Measurements from ENCODE around the gene ZRANB2.

The ZRANB2 gene

GRCh38 chr1:71027991-71028390, 52.8 kb downstream of the ZRANB2 start:
- no peak for DNase-seq

- no peak for DNase-seq
Measured at GRCh38 chr1:71026093-71026492, 54.7 kb downstream of the ZRANB2 start.

- DNase-seq, result no peak
Measured at GRCh38 chr1:71023515-71023914, 57.3 kb downstream of the ZRANB2 start.

GRCh38 chr1:71019233-71019969, 61.4 kb downstream of the ZRANB2 start:
- no peak for DNase-seq

- no peak for DNase-seq
Measured at GRCh38 chr1:71018791-71019190, 62.0 kb downstream of the ZRANB2 start.

GRCh38 chr1:71015745-71016144, 65.1 kb downstream of the ZRANB2 start:
- DNase-seq, result no peak

- DNase-seq, result no peak
Measured at GRCh38 chr1:71014178-71014579, 66.7 kb downstream of the ZRANB2 start.
